GM12873 (cell line): ENCODE measurements around the gene ARHGAP26.

Source experiments
- CTCF ChIP-seq: IDR thresholded peaks from 2 replicates; pipeline ENCODE4 v1.5.1; 2012; ENCODE audit warnings: low read depth, mild to moderate bottlenecking, moderate library complexity, low read length, control low read depth; ENCODE audit not compliant: insufficient read depth; ENCODE audit errors: missing control alignments

Gene ARHGAP26

GRCh38 chr5:143213231-143213850 lies 443.2 kb downstream of the ARHGAP26 start:
- no peak for TF ChIP-seq CTCF

- TF ChIP-seq CTCF, result no peak
These were observed 443.7 kb downstream of the ARHGAP26 start for GRCh38 chr5:143213851-143214363.

GRCh38 chr5:143214458-143214857 lies 444.3 kb downstream of the ARHGAP26 start:
- no peak for TF ChIP-seq CTCF

GRCh38 chr5:143214890-143215289 lies 444.7 kb downstream of the ARHGAP26 start:
- TF ChIP-seq CTCF, result no peak

- TF ChIP-seq CTCF, result no peak
These were observed 445.5 kb downstream of the ARHGAP26 start for GRCh38 chr5:143215690-143216089.

- TF ChIP-seq CTCF, result no peak
These were observed 446.0 kb downstream of the ARHGAP26 start for GRCh38 chr5:143216211-143216610.

GRCh38 chr5:143217065-143217803 lies 447.1 kb downstream of the ARHGAP26 start:
- TF ChIP-seq CTCF, result peak; percentile 8
